Measurements from ENCODE around the gene VRK1.

The VRK1 gene

GRCh38 chr14:96790706-96791105 lies 6.5 kb upstream of the VRK1 start:
- FAIRE-seq (no peak), DNase-seq (ENCODE audit: insufficient read length, low spot score) (no peak)

GRCh38 chr14:96792003-96792402 lies 5.2 kb upstream of the VRK1 start:
- FAIRE-seq: no peak
- DNase-seq (ENCODE audit: insufficient read length, low spot score): no peak

DNA sequence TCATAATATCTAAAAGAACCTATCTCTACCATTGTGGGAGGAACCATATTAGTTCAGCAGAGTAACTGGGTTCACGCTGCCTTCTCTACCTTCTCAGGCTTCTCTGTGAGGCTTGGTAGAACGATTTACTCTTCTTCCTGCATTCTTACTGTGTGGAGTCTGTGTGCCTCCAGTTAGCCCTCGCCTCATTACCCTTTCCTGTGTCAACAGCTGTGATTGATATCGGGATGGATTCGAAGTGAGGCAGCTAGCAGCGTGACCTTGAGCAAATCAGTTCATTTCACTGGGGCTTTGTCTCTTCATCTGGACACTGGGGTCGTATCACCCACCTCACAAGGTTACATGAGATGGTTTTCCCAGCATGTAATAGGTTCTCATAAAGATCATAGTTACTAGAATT lies 4.6 kb upstream of the VRK1 start:
- FAIRE-seq: no peak

GRCh38 chr14:96793547-96793946 lies 3.6 kb upstream of the VRK1 start:
- FAIRE-seq (no peak), DNase-seq (ENCODE audit: insufficient read length, low spot score) (no peak)

More for the DNA sequence above, 4.6 kb upstream of the VRK1 start:
- no peak for DNase-seq (ENCODE audit: insufficient read length, low spot score)

DNA sequence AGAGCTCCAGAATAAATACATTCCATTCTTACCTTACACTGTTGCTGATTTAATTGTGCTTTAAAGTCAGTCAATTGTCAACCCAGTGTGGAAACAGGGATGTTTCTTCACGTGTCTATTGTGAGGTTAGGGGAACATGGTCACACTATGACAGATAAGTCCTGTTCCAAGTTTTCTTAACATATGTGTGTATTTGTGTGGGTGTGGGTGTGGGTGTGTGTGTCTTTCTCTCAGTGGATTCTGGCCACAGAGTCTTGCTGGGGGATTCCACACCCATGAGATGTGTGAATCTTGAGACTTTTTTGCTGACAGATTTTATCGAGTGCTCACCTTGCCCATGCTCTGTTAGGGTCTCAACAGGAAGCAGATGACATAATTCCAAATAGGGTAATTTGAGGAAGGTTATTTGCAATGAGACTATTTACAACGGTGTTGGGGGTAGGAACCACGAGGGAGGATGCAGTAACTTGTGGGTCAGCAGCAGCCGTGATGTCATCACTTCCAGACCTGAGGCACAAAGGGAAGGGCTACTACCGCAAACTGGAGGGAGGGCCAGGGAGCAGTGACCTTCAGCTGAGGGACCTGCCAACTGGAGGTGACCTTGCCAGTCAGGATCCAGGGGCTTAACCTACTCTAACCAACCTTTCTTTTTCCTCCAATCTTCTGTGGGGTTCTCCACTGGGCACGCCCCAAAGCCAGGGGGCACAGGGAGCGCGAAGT lies 1.9 kb upstream of the VRK1 start:
- DNase-seq (ENCODE audit: insufficient read length, low spot score) (no peak), FAIRE-seq (no peak)

DNA sequence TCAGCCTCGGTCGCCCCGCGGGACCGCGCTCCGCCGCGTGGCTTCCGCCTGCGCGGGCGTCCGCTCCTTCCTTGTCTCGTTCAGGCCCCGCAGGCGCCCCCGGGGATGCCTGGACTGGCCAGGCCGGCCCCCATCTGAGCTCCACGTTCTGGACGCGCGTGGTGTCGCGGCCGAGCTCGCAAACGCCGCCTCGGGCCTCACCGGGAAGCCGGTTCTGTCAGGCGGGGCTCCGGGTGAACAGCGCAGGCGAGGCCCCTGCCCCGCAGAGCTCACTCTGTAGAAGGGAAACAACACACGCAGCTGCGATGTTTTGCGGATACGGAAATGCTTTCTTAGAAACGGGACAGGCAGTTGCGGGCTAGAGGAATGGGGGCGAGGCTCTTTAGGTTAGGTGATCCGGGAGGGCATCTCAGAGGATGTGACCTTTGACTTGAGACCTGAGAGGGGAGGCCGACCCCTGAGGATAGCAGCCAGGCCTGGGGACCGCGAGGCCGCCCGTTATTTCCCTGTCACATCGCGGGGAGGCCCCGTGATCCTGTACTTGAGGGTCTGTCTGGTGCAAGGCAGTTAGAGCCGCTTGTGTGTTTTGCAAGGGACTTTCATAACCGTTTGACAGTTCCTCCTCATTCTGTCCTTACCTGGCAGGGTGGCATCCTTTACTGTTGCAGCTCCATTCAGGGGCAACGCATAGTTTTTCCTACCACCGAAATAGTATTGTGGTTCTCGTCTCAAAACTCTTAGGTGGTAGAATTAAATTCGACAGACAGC lies 584 bp downstream of the VRK1 start:
- FAIRE-seq (no peak), DNase-seq (ENCODE audit: insufficient read length, low spot score) (peak; percentile 14)

- FAIRE-seq (no peak), DNase-seq (ENCODE audit: insufficient read length, low spot score) (no peak)
These were observed 1.8 kb downstream of the VRK1 start for GRCh38 chr14:96798956-96799355.

DNA sequence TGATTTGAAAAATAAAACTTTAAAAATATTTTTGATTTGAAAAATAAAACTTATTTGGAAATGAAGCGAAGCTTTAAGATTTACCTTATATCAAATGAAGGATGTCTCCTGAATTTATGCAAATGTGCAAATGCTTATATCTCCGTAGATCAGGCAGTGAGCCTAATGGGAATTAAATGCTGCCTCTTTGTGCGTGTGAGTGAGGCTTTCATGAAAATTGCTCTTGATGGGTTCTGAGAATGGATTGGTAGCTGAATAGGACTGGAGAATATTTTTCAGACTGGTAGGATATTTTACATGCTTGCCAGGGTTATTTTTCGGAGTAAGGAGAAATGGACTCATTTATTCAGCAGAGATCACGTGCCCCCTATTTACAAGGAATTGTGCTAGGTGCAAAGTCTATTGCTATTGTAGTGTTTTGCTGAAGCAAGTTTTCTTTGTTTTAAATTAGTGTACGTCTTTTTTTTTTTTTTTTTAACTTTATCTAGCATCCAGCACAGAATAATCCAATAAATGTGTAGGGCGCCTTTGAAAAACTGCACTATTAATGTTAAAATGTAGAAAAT lies 2.4 kb downstream of the VRK1 start:
- no peak for FAIRE-seq

GRCh38 chr14:96801931-96802330 lies 4.7 kb downstream of the VRK1 start:
- FAIRE-seq: no peak
- DNase-seq (ENCODE audit: insufficient read length, low spot score): no peak

More for the DNA sequence above, 2.4 kb downstream of the VRK1 start:
- DNase-seq (ENCODE audit: insufficient read length, low spot score): no peak

DNA sequence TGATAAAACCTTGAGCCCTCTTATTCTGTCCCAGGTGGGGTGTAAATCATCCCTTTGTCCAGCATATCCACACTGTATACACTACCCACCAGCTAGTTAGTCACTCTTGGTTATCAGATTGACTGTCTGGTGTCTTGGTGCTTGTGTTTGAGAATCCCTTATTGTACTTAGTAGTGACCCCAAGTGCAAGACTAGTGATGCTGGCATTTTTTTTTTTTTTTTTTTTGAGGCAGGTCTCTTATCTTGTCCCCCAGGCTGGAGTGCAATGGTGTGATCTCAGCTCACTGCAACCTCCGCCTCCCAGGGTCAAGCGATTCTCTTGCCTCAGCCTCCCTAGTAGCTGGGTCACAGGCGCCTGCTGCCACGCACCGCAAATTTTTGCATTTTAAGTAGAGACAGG lies 5.8 kb downstream of the VRK1 start:
- no peak for FAIRE-seq
- DNase-seq (ENCODE audit: insufficient read length, low spot score): no peak

GRCh38 chr14:96803958-96804357 lies 6.8 kb downstream of the VRK1 start:
- FAIRE-seq (no peak), DNase-seq (ENCODE audit: insufficient read length, low spot score) (no peak)

DNA sequence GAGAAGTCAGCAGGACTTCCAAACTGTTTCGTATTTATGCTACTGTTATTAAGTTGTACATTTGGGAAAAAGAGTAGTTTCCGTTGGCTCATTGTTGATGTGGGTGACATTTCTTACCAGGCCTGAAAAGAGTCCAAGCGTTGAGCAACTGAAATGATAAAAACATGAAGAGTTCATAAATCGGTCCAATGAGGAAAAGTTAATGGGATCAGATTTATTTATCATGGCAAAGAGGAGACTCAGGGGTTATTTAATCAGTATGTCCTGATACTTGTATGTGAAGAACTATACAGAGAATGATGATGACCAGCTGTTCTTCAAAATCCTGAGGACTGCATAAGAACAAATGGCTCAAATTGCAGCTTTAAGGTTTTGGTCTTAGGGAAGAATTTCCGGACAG lies 7.7 kb downstream of the VRK1 start:
- DNase-seq (ENCODE audit: insufficient read length, low spot score): no peak
- FAIRE-seq: no peak

- DNase-seq (ENCODE audit: insufficient read length, low spot score) (no peak), FAIRE-seq (no peak)
These were observed 8.8 kb downstream of the VRK1 start for GRCh38 chr14:96805956-96806355.

DNA sequence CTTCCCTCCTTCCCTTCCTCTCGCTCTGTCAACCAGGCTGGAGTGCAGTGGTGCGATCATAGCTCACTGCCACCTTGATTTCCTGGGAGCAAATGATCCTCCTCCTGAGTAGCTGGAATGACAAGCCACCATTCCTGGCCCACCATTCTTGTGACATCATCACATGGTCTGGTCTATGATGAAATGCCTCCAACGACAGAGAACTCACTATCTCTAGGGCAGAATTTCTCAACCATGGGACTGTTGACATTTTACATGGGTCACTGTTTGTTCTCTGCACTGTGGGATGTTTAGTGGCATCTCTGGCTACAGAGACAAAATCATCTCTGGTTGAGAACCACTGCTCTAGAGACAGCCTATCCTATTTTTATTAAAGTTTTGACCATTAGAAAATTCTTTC lies 9.7 kb downstream of the VRK1 start:
- no peak for DNase-seq (ENCODE audit: insufficient read length, low spot score)
- no peak for FAIRE-seq

DNA sequence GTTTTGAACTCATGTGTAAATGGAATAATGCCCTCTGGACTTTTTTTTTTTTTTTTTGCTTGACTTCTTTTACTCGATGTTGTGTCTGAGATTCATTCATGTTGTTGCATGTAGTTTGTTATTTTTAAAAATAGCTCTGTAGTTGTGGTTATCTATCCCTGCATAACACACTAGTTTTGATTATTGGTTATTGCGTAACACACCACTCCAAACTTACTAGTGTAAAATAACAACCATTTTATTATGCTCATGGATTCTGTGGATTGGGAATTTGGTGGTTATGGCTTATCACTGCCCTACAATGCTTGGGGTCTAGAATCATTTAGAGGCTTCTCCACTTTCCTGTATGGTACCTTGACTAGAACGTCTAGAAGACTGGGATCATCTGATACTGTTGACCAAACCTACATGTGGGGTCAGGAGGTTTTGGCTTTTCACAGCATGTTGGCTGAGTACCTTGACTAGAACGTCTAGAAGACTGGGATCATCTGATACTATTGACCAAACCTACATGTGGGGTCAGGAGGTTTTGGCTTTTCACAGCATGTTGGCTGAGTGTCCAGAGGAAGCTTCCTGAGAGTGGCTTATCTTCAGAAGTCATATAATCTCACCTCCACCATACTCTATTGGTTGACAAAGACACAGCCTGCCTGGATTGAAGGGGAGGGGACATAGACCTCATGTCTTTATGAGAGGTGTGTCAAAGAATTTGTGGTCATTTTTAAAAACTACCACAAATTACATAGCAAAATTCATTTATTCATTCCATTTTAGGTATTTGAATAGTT lies 11.6 kb downstream of the VRK1 start:
- no peak for DNase-seq (ENCODE audit: insufficient read length, low spot score)
- FAIRE-seq: peak; percentile 4

- DNase-seq (ENCODE audit: insufficient read length, low spot score): no peak
- no peak for FAIRE-seq
These were observed 14.1 kb downstream of the VRK1 start for GRCh38 chr14:96811265-96811664.

DNA sequence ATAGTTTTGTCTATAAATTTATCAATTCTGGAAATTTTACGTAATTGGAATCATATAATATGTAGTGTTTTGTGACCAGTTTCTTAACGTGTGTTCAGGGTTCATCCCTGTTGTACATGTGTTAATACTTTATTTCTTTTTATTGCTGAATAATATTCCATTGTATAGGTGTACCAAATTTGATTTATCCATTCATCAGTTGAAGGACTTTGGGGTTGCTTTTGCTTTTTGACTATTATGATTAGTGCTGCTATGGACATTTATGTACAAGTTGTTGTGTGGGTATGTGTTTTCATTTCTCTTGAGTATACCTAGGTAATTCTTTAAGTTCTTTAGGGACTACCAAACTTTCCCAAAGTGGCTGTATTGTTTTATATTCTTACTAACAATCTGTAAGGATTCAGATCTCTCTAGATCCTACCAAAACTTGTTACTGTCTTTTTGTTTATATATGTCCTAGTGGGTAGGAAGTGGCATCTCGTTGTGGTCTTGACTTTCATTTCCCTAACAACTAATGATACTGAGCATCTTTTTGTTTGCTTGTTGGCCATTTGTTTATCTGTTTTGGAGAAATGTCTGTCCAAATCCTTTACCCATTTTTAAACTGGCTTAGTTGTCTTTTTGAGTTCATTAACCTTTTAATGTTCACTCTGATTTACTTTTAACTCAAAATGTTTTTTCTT lies 14.9 kb downstream of the VRK1 start:
- DNase-seq (ENCODE audit: insufficient read length, low spot score): no peak

DNA sequence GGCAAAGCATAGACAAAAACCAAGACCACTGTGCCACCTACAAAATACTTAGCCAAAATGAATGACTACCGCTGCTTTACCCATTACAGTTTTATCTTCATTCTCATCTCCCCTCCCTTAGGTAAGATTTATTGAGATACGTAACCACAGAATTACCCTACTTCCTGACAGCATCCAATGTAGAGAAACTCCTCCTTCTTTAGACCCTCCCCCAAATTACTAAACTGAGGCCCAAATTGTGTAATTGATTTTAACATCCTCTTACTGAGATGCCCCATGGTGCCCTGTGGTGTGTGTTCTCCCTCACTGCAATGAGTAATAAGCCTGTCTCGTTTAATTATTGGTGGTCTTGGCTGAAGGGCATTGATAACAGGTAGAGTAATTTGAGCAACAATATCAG lies 19.1 kb downstream of the VRK1 start:
- DNase-seq (ENCODE audit: insufficient read length, low spot score) (no peak), FAIRE-seq (no peak)

More for the DNA sequence above, 14.9 kb downstream of the VRK1 start:
- no peak for FAIRE-seq

GRCh38 chr14:96817750-96818666 lies 20.8 kb downstream of the VRK1 start:
- FAIRE-seq (no peak), DNase-seq (ENCODE audit: insufficient read length, low spot score) (no peak)

DNA sequence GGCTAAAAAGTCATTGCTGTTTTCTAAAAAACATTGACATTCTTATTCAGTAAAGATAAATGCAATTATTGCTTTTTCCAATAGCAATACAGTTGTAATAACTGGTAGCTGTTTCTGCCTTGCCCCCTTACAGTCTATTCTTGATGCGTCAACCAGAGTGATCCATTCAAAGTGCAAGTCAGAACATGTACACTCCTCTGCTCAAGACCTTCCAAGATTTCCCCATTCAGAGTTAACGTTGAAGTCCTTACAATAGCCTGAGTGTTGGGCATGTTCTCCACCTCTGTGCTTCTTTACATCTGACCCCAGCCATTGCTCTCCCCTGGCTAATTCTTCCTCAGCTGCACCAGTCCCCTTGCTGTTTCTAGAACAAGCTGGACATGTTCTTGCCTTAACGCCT lies 24.3 kb downstream of the VRK1 start:
- DNase-seq (ENCODE audit: insufficient read length, low spot score) (no peak), FAIRE-seq (no peak)

Data from HTR-8/SVneo (cell line).